RPMI7951 (cell line): ENCODE data around the gene GRHL1. TPM values are rescaled to one million over a fixed set of nuclear protein-coding genes. Genes with fewer than 3 reads are reported as not detected.

Experiments
- DNase-seq: peaks from one replicate; pipeline ENCODE4 v3.0.0-alpha.2; 2012; ENCODE audit warnings: low read depth
- total RNA-seq: library from RNA; depleted of rRNA; stranded (reverse); fragments of >200 nt; shearing (Covaris generic); gene quantifications from 2 replicates; pipeline ENCODE4 v1.2.3, GENCODE V29; 2014

The GRHL1 gene
- total RNA-seq, 1 experiment from 2014 or later: 0.36 TPM

DNA sequence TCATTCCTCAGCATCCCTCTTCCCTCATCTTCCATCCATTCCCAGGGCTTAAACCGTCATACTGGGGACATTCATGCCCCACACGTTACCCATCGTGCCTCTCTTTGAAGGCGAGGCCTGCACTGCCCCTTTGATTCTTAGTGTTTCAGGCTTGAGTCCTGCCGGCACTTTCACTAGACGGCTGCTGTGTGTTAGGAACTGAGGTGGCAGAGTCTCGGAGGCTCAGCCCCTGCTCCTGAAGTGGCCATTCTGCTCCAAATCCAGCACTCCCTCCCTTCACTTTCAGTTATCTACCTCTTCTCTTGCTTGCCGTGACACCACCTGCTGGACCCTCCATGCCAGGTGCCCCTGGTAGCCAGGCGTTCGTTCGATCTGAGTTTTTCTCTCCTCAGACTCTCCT, 43.0 kb downstream of the GRHL1 start:
- no peak for DNase-seq

DNA sequence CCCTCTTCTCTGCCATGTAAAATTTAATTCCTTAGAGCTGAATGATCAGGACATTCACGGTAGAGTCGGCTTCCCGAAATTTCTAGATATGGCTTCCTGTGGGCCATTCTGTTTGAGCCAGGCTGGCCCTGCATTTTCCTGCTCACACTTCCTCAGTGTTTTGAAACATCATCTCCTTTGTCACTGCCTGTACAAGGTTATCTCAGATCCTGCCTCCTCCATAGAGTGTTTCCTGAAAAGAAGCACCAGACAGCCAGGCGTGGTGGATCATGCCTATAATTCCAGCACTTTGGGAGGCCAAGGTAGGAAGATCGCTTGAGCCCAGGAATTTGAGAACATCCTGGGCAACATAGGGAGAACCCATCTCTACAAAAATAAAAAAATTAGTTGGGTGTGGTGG, 43.6 kb downstream of the GRHL1 start:
- DNase-seq: no peak

DNA sequence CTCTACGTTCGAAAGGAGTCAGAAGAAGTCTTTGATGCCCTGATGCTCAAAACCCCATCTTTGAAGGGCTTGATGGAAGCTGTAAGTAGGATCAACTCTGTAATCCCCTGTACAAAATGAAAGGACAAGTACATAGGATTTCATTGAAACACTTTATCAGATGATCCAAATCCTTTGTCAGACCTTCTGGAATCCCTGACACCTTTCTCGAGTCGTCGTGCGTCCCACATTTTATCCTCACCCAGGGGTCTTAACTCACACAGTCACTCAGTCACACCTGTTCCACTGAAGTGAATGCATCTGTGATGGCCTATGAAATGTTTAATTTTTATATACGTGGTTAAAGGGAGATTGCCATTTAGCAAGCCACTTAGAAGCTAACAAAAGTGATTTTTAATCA, 44.8 kb downstream of the GRHL1 start:
- DNase-seq: no peak

DNA sequence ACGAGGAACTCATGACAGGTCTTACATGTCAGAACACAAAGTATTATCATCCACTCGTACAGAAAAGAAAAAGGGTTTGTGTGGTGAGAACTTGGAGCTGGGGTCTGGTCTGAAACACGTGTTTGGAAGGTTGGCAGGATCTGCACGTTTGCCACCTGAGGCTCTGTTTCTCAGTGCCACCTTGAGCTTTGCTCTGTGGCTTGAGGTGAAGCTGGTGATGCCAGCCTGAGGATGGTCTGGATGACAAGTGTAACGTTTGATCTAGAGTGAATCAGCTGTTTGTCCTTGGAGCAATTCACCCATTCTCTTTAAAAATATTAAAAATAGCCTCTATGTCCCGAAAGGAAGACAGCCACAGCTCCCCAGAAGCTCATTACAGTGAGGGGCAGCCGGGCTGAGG, 46.4 kb downstream of the GRHL1 start:
- DNase-seq: no peak

DNA sequence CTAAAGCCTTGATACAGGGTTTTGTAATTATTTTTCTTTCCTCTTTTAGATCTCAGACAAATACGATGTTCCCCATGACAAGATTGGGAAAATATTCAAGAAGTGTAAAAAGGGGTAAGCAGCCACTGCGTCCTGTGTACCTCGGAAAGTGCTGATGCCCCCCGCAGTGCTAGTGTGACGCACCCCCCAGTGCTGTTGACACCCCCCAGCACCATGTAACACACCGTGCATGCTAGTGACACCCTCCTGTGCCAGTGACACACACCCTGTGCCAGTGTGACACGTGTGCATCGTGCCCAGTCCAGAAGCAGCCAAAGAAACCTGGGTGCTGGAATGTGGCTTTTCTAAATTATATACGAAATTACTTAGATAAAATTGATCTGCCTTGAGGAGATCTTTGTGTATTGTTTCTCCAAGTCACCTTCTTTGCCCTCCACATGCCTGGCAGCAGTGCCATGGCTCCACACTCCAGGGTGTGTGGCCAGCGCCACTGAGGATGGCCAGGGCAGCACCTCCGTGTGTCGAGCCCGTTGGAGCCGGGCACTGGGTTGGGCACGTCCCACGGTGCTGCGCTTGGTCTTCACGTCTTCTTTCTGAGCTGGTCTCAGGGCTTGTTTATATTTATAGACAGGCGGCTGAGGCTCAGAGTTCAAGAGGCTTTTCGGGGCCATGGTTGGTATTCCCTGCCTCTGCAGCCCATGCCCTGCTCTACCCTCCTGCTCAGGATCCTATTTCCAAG, 47.6 kb downstream of the GRHL1 start:
- DNase-seq: no peak

GRCh38 chr2:9999693-10000092, 48.2 kb downstream of the GRHL1 start:
- DNase-seq: no peak

- no peak for DNase-seq
Observed at GRCh38 chr2:10000541-10000940, 49.0 kb downstream of the GRHL1 start.

DNA sequence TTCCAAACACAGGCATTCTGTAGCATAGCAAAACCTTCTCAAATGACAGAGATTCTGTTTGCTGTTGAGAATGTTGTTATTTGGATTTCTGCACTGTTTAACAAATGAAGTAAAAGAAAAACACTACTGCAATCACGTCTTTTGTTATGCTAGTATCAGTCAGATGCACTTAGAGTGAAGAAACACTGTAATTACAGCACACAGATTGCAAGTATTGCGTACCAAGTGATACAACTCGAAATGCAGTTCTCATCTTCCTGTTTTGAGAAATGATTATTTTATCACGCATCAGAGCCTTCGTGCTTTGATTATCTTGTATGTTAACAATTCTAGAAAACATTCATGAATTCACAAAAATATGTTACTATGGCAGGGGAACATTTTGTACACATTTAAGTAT, 50.1 kb downstream of the GRHL1 start:
- no peak for DNase-seq

GRCh38 chr2:10002109-10002508, 50.6 kb downstream of the GRHL1 start:
- no peak for DNase-seq

DNA sequence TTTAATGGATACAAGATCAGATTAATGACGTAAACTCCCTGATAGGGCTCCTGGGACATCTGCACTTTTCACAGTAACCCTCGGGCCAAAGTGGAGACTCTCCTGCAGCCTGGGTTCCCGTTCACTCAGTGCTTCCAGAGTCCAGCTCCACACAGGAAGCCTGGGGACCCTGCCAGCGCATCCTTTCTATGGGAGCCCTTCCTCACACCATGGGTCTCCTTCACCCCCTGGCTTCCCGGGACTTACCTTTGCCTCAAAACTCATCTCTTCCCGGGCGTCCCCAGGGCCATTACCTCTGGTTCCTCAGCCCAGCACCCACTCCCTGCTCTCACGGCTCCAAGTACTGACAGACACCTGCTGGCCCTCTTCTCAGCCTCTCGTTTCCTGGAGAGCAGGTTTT, 51.2 kb downstream of the GRHL1 start:
- DNase-seq: no peak

- DNase-seq: no peak
Observed at GRCh38 chr2:10003206-10004125, 52.0 kb downstream of the GRHL1 start.

- DNase-seq: no peak
Observed at GRCh38 chr2:10004401-10004800, 52.9 kb downstream of the GRHL1 start.

- DNase-seq: no peak
Observed at GRCh38 chr2:10004836-10005235, 53.3 kb downstream of the GRHL1 start.

DNA sequence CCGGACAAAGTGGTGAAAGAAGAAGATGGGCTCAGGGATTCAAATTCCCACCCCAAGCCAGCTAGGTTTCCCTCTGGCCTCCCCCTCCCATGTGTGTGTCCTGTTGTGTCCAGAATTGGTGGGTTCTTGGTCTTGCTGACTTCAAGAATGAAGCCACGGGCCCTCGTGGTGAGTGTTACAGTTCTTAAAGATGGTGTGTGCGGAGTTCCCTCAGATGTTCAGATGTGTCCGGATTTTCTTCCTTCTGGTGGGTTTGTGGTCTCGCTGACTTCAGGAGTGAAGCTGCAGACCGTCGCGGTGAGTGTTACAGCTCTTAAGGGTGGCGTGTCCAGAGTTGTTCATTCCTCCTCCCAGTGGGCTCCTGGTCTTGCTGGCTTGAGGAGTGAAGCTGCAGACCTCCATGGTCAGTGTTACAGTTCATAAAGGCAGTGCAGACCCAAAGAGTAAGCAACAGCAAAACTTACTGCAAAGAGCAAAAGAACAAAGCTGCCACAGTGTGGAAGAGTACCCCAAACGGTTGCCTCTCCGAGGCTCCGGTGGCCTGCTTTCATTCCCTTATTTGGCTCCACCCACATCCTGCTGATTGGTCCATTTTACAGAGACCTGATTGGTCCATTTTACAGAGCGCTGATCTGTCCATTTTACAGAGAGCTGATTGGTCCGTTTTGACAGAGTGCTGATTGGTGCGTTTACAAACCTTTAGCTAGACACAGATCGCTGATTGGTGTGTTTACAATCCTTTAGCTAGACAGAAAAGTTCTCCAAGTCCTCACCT, 54.2 kb downstream of the GRHL1 start:
- DNase-seq: no peak

- no peak for DNase-seq
Observed at GRCh38 chr2:10006236-10007161, 55.0 kb downstream of the GRHL1 start.

DNA sequence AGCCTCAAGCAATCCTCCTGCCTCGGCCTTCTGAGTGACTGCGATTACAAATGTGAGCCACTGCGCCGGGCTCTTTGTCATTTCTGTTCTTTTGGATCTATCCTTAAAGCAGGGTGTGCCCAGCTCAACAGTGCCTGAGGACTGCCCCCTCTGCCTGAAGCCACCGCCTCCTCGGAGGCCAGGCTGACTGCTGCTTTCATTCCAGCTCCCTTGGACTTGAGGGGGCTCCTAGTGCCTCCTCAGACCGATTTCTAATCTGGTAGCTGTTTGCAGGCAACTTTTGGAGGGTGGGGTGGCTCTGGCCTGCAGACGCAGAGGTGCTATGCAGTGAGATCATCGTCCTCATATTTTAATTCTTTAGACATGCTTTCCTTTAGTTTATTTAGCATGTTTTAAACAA, 55.9 kb downstream of the GRHL1 start:
- no peak for DNase-seq

GRCh38 chr2:10007921-10008808, 56.7 kb downstream of the GRHL1 start:
- DNase-seq: peak; percentile 43

DNA sequence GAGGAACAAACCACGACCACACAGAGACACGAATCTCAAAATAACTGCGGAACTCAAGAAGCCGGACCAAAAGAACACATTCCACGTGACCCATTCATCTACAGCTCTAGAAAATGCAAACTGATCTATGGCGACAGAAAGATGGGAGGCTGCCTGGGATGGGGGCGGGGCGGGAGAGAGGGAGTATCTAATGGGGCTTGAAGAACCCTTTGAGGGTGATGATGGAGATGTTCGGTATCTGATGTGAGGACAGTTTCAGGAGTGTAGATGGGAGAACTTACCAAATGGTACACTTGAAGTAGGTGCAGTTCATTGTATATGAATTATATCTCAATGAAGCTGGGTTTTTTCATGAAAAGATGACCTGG, 57.3 kb downstream of the GRHL1 start:
- no peak for DNase-seq

DNA sequence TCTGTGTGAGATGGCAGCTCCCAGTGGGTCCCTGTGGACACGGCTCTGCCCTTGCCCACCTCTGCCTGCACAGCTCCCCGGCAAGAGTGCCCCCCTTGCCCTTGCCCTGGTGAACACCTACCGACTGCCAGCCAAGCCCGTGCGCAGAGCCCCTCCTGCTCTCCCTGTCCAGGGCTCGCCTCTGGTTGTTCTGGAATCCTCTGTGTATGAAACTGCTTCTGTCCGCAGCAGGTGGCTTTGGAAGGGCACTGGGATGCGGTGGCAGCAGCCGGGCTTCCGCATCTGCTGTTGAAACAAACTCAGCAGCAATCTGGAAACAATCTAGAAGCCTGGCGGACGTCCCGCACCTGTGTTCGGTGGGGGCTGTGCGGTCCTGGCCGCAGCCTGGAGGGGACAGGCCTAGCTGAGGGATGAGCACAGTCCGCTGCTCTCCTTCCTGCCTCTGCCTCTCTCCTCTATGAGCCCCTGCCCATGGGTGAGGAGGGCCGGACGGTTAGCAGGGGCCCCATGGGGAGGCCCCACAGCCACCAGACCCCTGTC, 57.8 kb downstream of the GRHL1 start:
- DNase-seq: no peak
